ENCODE data around the gene HOXB3. TPM values are rescaled to one million over a fixed set of nuclear protein-coding genes. Genes with fewer than 3 reads are reported as not detected.

Gene HOXB3
- total and polyA plus RNA-seq, 12 donors = 2.3 to 28.8 (median 8.8) TPM

GRCh38 chr17:48565925-48566710 is 23.9 kb downstream of the HOXB3 start:
- 82 to 88% (median 86%) methylated on average over 4 of the region's 4 CpGs for WGBS, 4 donors
- Histone ChIP-seq H3K27ac (peak overlapping the region in 1 of 5 donors; percentile 27), H3K36me3 (replicated peaks in 1 of 2) (no peaks in the 10 kb centered on the region), H3K4me1 (replicated peaks in 1 of 2) (peaks cover 0 to 18% of the 10 kb centered on the region in 2 donors), H3K27me3 (no peaks in the 10 kb centered on the region), H3K9me3 (replicated peaks in 1 of 3) (no peaks in the 10 kb centered on the region), H3K4me3 (no peak overlapping the region)
- intact Hi-C loops (cut with DNase I) = no loop called here
- DNase-seq = no peak
- TF ChIP-seq CTCF (IDR thresholded peaks at IDR 0.05) (no peak), POLR2A (IDR thresholded peaks at IDR 0.05) (no peak)

GRCh38 chr17:48565022-48565554 is 25.0 kb downstream of the HOXB3 start:
- Histone ChIP-seq H3K27ac (peak overlapping the region in 2 of 5 donors; percentile 44 to 74), H3K4me1 (replicated peaks in 1 of 2) (peaks cover 0 to 25% of the 10 kb centered on the region in 2 donors), H3K4me3 (peak overlapping the region in 1 of 4 donors; percentile 52), H3K27me3 (no peaks in the 10 kb centered on the region), H3K9me3 (replicated peaks in 1 of 3) (no peaks in the 10 kb centered on the region), H3K36me3 (replicated peaks in 1 of 2) (no peaks in the 10 kb centered on the region)
- no peak for TF ChIP-seq POLR2A (IDR thresholded peaks at IDR 0.05)
- no peak for TF ChIP-seq CTCF (IDR thresholded peaks at IDR 0.05)
- DNase-seq = no peak
- WGBS, 4 donors = 79 to 93% (median 82%) methylated on average over 2 of the region's 2 CpGs
- intact Hi-C loops (cut with DNase I) = no loop called here

GRCh38 chr17:48564188-48565021 is 25.6 kb downstream of the HOXB3 start:
- DNase-seq = peak in 2 of 7 donors; percentile 36 to 50
- Histone ChIP-seq H3K27ac (peak overlapping the region in 2 of 5 donors; percentile 44 to 74), H3K4me3 (peak overlapping the region in 2 of 4 donors; percentile 20 to 52), H3K36me3 (replicated peaks in 1 of 2) (no peaks in the 10 kb centered on the region), H3K4me1 (replicated peaks in 1 of 2) (peaks cover 0 to 30% of the 10 kb centered on the region in 2 donors), H3K9me3 (replicated peaks in 1 of 3) (no peaks in the 10 kb centered on the region), H3K27me3 (no peaks in the 10 kb centered on the region)
- WGBS, 4 donors = 31 to 40% (median 39%) methylated on average over 20 to 73 of the region's 73 CpGs
- TF ChIP-seq CTCF (IDR thresholded peaks at IDR 0.05) = no peak
- intact Hi-C loops (cut with DNase I) = no loop called here

- intact Hi-C loops (cut with DNase I) = no loop called here
- no peaks in the 10 kb centered on the region for H3K36me3 ChIP-seq (replicated peaks in 1 of 2)
- TF ChIP-seq CTCF (IDR thresholded peaks at IDR 0.05) (no peak), POLR2A (IDR thresholded peaks at IDR 0.05) (no peak)
- 62 to 79% (median 72%) methylated on average over 7 to 10 of the region's 10 CpGs for WGBS, 4 donors
- DNase-seq = no peak
- H3K27me3 ChIP-seq = no peaks in the 10 kb centered on the region
- H3K9me3 ChIP-seq (replicated peaks in 1 of 3) = no peaks in the 10 kb centered on the region
- peak overlapping the region in 1 of 4 donors; percentile 52 for H3K4me3 ChIP-seq
- peaks cover 0 to 30% of the 10 kb centered on the region in 2 donors for H3K4me1 ChIP-seq (replicated peaks in 1 of 2)
- peak overlapping the region in 2 of 5 donors; percentile 44 to 74 for H3K27ac ChIP-seq
These were observed 26.2 kb downstream of the HOXB3 start for GRCh38 chr17:48563867-48564187.
